ENCODE data around the gene PNMA3.
"Not testable (repeated sequence)": the region's sequence is repeated elsewhere in the genome, so short reads cannot be mapped to it uniquely, and the experiment has no call there.

Gene PNMA3

GRCh38 chrX:153074935-153075334, 18.7 kb downstream of the PNMA3 start:
- DNase-seq, result no peak

GRCh38 chrX:153075366-153075765, 19.1 kb downstream of the PNMA3 start:
- no peak for DNase-seq

- DNase-seq, result not testable (repeated sequence)
Observed at GRCh38 chrX:153077437-153078135, 21.3 kb downstream of the PNMA3 start.

GRCh38 chrX:153083238-153083923, 27.1 kb downstream of the PNMA3 start:
- DNase-seq, result not testable (repeated sequence)

- no peak for DNase-seq
Observed at GRCh38 chrX:153102418-153102817, 46.1 kb downstream of the PNMA3 start.

DNA sequence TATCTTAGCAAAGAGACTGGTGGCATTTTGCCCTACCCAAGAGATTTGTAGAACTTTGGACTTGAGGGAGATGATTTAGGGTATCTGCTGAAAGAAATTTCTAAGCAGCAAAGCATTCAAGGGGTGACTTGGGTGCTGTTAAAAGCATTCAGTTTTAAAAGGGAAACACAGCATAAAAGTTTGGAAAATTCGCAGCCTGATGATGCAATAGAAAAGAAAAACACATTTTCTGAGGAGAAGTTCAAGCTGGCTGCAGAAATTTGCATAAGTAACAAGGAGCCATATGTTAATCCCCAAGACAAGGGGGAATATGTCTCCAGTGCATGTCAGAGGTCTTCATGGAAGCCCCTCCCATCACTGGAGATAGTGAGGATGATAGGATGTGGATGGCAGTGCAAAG, 48.7 kb downstream of the PNMA3 start:
- not testable (repeated sequence) for DNase-seq

GRCh38 chrX:153106092-153106801, 50.0 kb downstream of the PNMA3 start:
- not testable (repeated sequence) for DNase-seq
